A673 (cell line): Measurements from ENCODE around the gene RNF187.

Experiments
- EZH2 ChIP-seq: fragments of 200-600 bp; sonication (generic); IDR thresholded peaks from 2 replicates; pipeline ENCODE4 v1.6.1; 2017; ENCODE audit warnings: borderline replicate concordance, low read depth, mild to moderate bottlenecking, mixed read lengths, antibody characterized with exemption, low read length; ENCODE audit not compliant: poor library complexity, severe bottlenecking
- TF ChIP-seq, protein P1 (sequence below): fragments of 300-800, 200-600 bp; sonication (generic); conservative IDR thresholded peaks from 2 replicates; pipeline ENCODE4 v1.5.1; 2017; ENCODE audit warnings: low read depth, mild to moderate bottlenecking, antibody characterized with exemption, low read length, moderate library complexity, mixed read lengths

DNA sequence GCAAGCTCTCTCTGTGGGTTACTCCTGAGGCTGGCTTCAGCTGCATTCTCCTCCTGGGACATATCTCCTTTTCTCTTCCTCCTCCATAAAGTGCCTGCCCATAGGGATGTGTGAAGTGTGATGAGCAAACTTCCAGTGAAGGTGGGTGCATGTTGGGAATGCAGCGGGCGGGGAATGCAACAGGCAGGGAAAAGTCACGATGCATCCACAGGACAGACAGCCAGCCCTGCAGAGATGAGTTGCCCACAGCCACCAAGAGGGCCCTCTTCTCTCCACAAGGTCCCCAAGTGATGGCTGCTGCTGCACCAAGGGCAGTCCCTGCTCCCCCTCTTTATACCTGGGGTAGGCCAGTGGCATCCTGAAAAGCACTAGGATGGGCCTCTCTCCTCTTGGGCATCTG is 33.6 kb upstream of the RNF187 start:
- TF ChIP-seq, protein P1, sequence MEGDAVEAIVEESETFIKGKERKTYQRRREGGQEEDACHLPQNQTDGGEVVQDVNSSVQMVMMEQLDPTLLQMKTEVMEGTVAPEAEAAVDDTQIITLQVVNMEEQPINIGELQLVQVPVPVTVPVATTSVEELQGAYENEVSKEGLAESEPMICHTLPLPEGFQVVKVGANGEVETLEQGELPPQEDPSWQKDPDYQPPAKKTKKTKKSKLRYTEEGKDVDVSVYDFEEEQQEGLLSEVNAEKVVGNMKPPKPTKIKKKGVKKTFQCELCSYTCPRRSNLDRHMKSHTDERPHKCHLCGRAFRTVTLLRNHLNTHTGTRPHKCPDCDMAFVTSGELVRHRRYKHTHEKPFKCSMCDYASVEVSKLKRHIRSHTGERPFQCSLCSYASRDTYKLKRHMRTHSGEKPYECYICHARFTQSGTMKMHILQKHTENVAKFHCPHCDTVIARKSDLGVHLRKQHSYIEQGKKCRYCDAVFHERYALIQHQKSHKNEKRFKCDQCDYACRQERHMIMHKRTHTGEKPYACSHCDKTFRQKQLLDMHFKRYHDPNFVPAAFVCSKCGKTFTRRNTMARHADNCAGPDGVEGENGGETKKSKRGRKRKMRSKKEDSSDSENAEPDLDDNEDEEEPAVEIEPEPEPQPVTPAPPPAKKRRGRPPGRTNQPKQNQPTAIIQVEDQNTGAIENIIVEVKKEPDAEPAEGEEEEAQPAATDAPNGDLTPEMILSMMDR, result no peak
- TF ChIP-seq EZH2, result no peak
